ENCODE measurements around the gene KMT5C. TPM values are rescaled to one million over a fixed set of nuclear protein-coding genes. Genes with fewer than 3 reads are reported as not detected.

The KMT5C gene
- total RNA-seq, 4 donors from 2014 or later: 17.3 to 61.8 (median 39.1) TPM

DNA sequence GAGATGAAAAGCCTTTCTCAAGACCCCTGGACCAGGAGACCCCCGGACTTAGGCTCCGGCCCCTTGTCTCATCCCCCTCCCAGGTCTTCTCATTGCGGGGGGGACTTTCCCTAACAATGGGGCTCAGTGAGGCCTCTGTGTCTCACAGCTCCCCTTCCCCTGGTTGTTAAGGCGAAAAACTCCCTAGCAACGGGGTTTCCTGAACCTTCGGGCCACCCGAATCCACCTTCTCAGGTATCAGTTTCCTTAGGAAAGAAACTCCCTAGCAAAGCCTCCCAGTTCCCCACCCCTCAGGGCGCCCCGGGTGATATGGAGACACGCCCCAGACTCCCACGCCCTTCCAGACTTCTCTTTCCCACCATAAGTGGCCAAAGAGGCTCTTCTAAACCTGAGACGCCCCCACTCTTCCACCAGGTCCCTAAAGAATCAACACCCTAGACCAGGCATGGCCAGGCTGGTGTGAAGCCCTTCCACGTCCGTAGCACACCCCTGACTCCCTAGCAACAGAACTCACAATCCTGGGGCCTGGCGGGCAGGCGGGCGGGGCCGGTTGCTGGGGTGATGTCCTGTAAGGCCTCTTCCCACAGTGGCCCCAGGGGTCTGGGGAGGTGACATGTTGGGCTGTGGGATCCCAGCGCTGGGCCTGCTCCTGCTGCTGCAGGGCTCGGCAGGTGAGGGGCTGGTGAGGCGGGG, 36.7 kb downstream of the KMT5C start, which contains the start of gene TMEM190:
TSS of gene TMEM190 (plus strand) at position 586 of the 693 bp plus-strand sequence. CDS start at position 614, 28 bp downstream.
- DNase-seq (ENCODE audit: low spot score in 2 of 2): no peak
- no peak within 1 kb of the TSS for H3K4me3 ChIP-seq
- 42% methylated on average over 16 of the region's 21 CpGs for WGBS

GRCh38 chr19:55377356-55378131, 37.9 kb downstream of the KMT5C start:
- no peak for DNase-seq (ENCODE audit: low spot score in 2 of 2)
- Histone ChIP-seq H3K36me3 (no peaks in the 10 kb centered on the region), H3K4me1 (peaks cover 11% of the 10 kb centered on the region), H3K27ac (no peak overlapping the region), H3K9me3 (no peaks in the 10 kb centered on the region), H3K27me3 (peaks cover 54% of the 10 kb centered on the region), H3K4me3 (no peak overlapping the region)
- no peak for TF ChIP-seq CTCF (IDR thresholded peaks at IDR 0.05)
- no peak for TF ChIP-seq EP300 (IDR thresholded peaks at IDR 0.05)
- no peak for TF ChIP-seq POLR2AphosphoS5 (IDR thresholded peaks at IDR 0.05)
- TF ChIP-seq POLR2A (IDR thresholded peaks at IDR 0.05): no peak
- 48% methylated on average over 10 of the region's 43 CpGs for WGBS

More for the DNA sequence above, 36.7 kb downstream of the KMT5C start, which contains the start of gene TMEM190:
- peaks cover 11% of the 10 kb centered on the region for H3K4me1 ChIP-seq
- H3K27ac ChIP-seq: no peak within 1 kb of the TSS
- no peak for TF ChIP-seq POLR2A (IDR thresholded peaks at IDR 0.05)
- no peak for TF ChIP-seq POLR2AphosphoS5 (IDR thresholded peaks at IDR 0.05)
- TF ChIP-seq EP300 (IDR thresholded peaks at IDR 0.05): no peak
- no peak for TF ChIP-seq CTCF (IDR thresholded peaks at IDR 0.05)
- peaks cover 65% of the 10 kb centered on the region for H3K27me3 ChIP-seq
- no peaks in the 10 kb centered on the region for H3K36me3 ChIP-seq
- H3K9me3 ChIP-seq: no peaks in the 10 kb centered on the region

- Histone ChIP-seq H3K36me3 (no peaks in the 10 kb centered on the region), H3K4me1 (peaks cover 18% of the 10 kb centered on the region), H3K27ac (no peak overlapping the region), H3K9me3 (no peaks in the 10 kb centered on the region), H3K4me3 (no peak overlapping the region), H3K27me3 (peaks cover 37% of the 10 kb centered on the region)
- WGBS: 72% methylated on average over 10 of the region's 11 CpGs
- no peak for DNase-seq (ENCODE audit: low spot score in 2 of 2)
- TF ChIP-seq POLR2A (IDR thresholded peaks at IDR 0.05): no peak
- TF ChIP-seq EP300 (IDR thresholded peaks at IDR 0.05): no peak
- no peak for TF ChIP-seq POLR2AphosphoS5 (IDR thresholded peaks at IDR 0.05)
- TF ChIP-seq CTCF (IDR thresholded peaks at IDR 0.05): no peak
Measured at GRCh38 chr19:55379174-55379573, 39.5 kb downstream of the KMT5C start.

DNA sequence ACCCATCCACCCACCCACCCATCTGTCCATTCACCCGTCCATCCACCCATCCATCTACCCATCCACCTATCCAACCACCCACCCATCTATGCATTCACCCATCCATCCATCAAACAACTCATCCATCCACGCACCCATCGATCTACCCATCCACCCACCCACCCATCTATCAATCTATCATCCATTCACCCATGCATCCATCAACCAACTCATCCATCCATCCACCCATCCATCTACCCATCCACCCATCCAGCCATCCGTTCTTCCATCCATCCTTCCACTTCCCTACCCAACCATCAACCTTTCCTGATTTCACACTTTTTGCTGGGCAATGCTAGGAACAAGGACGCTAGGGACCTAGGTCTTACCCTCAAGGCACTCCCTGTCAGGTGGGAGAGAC, 42.3 kb downstream of the KMT5C start:
- peaks cover under 1% of the 10 kb centered on the region for H3K36me3 ChIP-seq
- peaks cover 27% of the 10 kb centered on the region for H3K4me1 ChIP-seq
- TF ChIP-seq CTCF (IDR thresholded peaks at IDR 0.05) (no peak), POLR2A (IDR thresholded peaks at IDR 0.05) (no peak), POLR2AphosphoS5 (IDR thresholded peaks at IDR 0.05) (no peak), EP300 (IDR thresholded peaks at IDR 0.05) (no peak)
- no peak overlapping the region for H3K27ac ChIP-seq
- H3K9me3 ChIP-seq: no peaks in the 10 kb centered on the region
- no peak for DNase-seq (ENCODE audit: low spot score in 2 of 2)
- WGBS: 96% methylated on average over 5 of the region's 5 CpGs
- H3K27me3 ChIP-seq: peaks cover 9% of the 10 kb centered on the region
- no peak overlapping the region for H3K4me3 ChIP-seq

DNA sequence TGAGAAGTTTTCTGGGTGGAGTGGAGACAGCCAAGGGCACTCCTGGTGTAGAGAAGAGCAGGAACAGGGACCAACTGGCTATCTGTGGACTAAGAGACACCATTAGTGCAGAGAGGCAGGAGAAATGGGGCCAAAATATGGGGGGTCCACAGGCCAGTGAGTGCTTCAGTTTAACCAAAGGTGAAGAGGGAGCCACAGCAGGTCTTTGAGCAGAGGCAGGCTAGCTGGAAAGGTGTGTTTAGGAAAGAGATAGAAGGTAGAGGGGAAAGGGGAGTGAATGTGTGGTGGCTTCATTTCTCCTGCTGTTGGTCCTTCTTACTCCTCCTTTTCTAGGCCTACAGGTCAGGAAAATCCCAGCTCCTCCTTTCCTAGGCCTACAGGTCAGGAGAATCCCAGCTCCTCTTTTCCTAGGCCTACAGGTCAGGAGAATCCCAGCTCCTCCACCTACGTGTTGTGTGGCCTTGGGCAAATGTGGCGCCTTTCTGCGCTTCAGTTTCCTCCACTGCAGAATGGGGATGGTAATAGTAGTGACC, 42.9 kb downstream of the KMT5C start:
- Histone ChIP-seq H3K4me3 (no peak overlapping the region), H3K9me3 (no peaks in the 10 kb centered on the region), H3K27ac (no peak overlapping the region), H3K4me1 (peaks cover 33% of the 10 kb centered on the region), H3K27me3 (peaks cover 6% of the 10 kb centered on the region), H3K36me3 (peaks cover 6% of the 10 kb centered on the region)
- 96% methylated on average over 3 of the region's 3 CpGs for WGBS
- TF ChIP-seq POLR2AphosphoS5 (IDR thresholded peaks at IDR 0.05): no peak
- TF ChIP-seq POLR2A (IDR thresholded peaks at IDR 0.05): no peak
- no peak for TF ChIP-seq CTCF (IDR thresholded peaks at IDR 0.05)
- no peak for TF ChIP-seq EP300 (IDR thresholded peaks at IDR 0.05)
- no peak for DNase-seq (ENCODE audit: low spot score in 2 of 2)

Data from suprapubic skin (tissue), 4 donors.